Sigmoid colon (tissue), 3 donors: ENCODE measurements around the gene NOP16.

Source experiments
- POLR2A ChIP-seq, 2 donors: fragments of 450-650 bp; IDR thresholded peaks; one replicate each; pipeline ENCODE4 v1.6.1; 2016; ENCODE audit warnings: antibody characterized with exemption in 2 of 2, mild to moderate bottlenecking in 2 of 2, moderate library complexity in 2 of 2
- TF ChIP-seq, protein P1 (sequence below), 4 experiments: fragments of 450-650 bp in 3 of 4; fragments of 200-600 bp in 1 of 4; IDR thresholded peaks; one replicate each; pipeline ENCODE4 v1.5.1; 2016 to 2019; ENCODE audit warnings: antibody characterized with exemption in 4 of 4, mild to moderate bottlenecking in 3 of 4, moderate library complexity in 2 of 4

DNA sequence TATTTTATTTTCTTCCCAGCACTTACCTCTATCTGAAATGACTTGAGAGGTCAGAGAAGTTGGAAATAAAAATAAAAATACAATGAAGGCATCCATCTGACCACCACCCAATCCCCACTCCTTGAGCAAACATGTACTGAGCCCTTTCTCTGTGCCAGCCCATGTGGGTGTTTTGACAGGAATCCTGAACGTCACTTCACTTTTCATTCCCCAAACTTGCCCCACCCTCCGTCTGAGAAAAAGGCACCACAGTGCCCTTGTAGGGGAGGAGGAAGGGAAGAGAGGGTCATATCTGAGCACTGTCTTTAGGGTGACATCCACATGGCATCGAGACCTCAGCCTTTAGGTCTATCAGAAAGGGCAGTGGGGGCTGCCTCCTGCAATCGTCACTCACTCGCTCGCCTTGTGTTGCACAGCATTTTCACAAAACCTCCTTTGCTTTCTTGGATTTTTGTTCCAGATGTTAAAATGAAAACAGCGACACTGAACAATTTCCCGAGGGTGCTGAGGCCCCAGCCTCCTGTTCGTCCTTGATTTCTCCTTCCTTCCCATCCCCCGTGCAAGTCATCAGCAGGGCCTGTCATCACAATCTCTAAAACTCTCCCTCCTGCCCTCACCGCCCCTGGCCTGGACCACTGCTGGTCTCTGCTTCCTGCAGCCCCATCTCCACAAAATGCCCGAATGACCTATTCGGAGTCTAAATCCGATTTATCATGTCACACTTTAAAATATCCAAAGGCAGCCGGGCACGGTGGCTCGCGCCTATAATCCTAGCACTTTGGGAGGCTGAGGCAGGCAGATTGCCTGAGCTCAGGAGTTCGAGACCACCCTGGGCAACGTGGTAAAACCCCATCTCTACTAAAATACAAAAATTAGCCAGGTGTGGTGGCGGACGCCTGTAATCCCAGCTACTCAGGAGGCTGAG lies 13.1 kb upstream of the NOP16 start:
- TF ChIP-seq, protein P1, sequence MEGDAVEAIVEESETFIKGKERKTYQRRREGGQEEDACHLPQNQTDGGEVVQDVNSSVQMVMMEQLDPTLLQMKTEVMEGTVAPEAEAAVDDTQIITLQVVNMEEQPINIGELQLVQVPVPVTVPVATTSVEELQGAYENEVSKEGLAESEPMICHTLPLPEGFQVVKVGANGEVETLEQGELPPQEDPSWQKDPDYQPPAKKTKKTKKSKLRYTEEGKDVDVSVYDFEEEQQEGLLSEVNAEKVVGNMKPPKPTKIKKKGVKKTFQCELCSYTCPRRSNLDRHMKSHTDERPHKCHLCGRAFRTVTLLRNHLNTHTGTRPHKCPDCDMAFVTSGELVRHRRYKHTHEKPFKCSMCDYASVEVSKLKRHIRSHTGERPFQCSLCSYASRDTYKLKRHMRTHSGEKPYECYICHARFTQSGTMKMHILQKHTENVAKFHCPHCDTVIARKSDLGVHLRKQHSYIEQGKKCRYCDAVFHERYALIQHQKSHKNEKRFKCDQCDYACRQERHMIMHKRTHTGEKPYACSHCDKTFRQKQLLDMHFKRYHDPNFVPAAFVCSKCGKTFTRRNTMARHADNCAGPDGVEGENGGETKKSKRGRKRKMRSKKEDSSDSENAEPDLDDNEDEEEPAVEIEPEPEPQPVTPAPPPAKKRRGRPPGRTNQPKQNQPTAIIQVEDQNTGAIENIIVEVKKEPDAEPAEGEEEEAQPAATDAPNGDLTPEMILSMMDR (IDR thresholded peaks at IDR 0.05), result no peak
- TF ChIP-seq POLR2A (IDR thresholded peaks at IDR 0.05), result no peak
